Activated CD4-positive, alpha-beta T cell treated with anti-CD3 and anti-CD28 coated beads, Interleukin-2, amount 10 ng/mL, durations not matched to agents 7 days and 5 days (primary cell): ENCODE results near the gene TENM3. TPM values are rescaled to one million over a fixed set of nuclear protein-coding genes. Genes with fewer than 3 reads are reported as not detected.

Experiments
- CTCF ChIA-PET: fragments of 350-600 bp; sonication (Branson Sonifier 250); formaldehyde crosslinking; loops from one replicate; lab custom pipeline; 2021; ENCODE audit warnings: antibody characterized with exemption; lab: Charles Lee
- POLR2A ChIA-PET: fragments of 350-600 bp; sonication (Branson Sonifier 250); formaldehyde crosslinking; loops from one replicate; lab custom pipeline; 2021; ENCODE audit warnings: antibody characterized with exemption; lab: Charles Lee
- DNase-seq: peaks from one replicate; pipeline ENCODE4 v3.0.0-alpha.2; 2020
- H3K27ac Mint-ChIP-seq: one replicate; pipeline ENCODE4 v1.8.0; 2021; ENCODE audit warnings: mild to moderate bottlenecking, moderate library complexity, mixed read lengths
- H3K27me3 Mint-ChIP-seq: one replicate; pipeline ENCODE4 v1.8.0; 2021; ENCODE audit warnings: mixed read lengths
- H3K36me3 Mint-ChIP-seq: one replicate; pipeline ENCODE4 v1.8.0; 2021; ENCODE audit warnings: low read depth, mixed read lengths
- H3K4me1 Mint-ChIP-seq: one replicate; pipeline ENCODE4 v1.8.0; 2021; ENCODE audit warnings: mixed read lengths
- H3K4me3 Mint-ChIP-seq: one replicate; pipeline ENCODE4 v1.8.0; 2021; ENCODE audit warnings: mild to moderate bottlenecking, moderate library complexity, mixed read lengths
- H3K9me3 Mint-ChIP-seq: one replicate; pipeline ENCODE4 v1.8.0; 2021; ENCODE audit warnings: mixed read lengths
- total RNA-seq, 2 experiments: library from RNA; stranded (reverse); gene quantifications; one replicate each; pipeline ENCODE4 v1.2.3, GENCODE V29; 2021

Gene TENM3
- total RNA-seq, 2 experiments from 2014 or later = not detected

GRCh38 chr4:182553653-182554052, 310.5 kb downstream of the TENM3 start:
- no peaks in the 10 kb centered on the region for H3K9me3 Mint-ChIP-seq
- no peak overlapping the region for H3K27ac Mint-ChIP-seq
- no peaks in the 10 kb centered on the region for H3K27me3 Mint-ChIP-seq
- no peaks in the 10 kb centered on the region for H3K36me3 Mint-ChIP-seq
- H3K4me3 Mint-ChIP-seq = no peak overlapping the region
- CTCF ChIA-PET = interaction anchor here (0.6 kb wide), 1 partner anchor 44 kb away, joined by 4 read pairs; no protein-coding TSS in a partner anchor
- no peak for DNase-seq
- H3K4me1 Mint-ChIP-seq = no peaks in the 10 kb centered on the region
- POLR2A ChIA-PET = no interaction called here

DNA sequence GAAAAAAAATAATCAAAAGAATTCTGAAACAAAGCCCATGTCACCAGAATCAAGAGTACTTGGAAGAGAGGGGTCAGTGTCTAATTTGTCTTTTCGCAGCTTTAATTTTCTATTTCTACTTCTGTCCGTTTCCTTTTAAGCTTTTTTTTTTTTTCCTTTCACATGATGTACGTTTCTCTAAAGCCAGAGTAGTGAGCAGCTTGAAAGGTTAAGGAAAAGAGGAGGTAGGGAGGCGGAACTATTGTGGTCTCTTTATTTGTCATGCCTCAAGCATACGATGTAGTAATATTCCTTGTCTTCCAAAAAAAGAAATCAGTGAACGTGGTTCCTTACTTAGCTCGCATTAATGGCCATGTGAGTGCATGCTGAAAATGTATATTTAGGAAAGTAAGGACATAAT, 311.5 kb downstream of the TENM3 start:
- POLR2A ChIA-PET = no interaction called here
- Mint-ChIP-seq H3K4me3 (no peak overlapping the region), H3K27me3 (no peaks in the 10 kb centered on the region), H3K4me1 (no peaks in the 10 kb centered on the region), H3K27ac (no peak overlapping the region), H3K36me3 (no peaks in the 10 kb centered on the region), H3K9me3 (no peaks in the 10 kb centered on the region)
- DNase-seq = no peak
- CTCF ChIA-PET = no interaction called here

GRCh38 chr4:182555997-182556418, 312.8 kb downstream of the TENM3 start:
- CTCF ChIA-PET = interaction anchor here (0.6 kb wide), 1 partner anchor 132 kb away, joined by 3 read pairs; no protein-coding TSS in a partner anchor
- H3K36me3 Mint-ChIP-seq = no peaks in the 10 kb centered on the region
- no peaks in the 10 kb centered on the region for H3K27me3 Mint-ChIP-seq
- POLR2A ChIA-PET = no interaction called here
- no peaks in the 10 kb centered on the region for H3K9me3 Mint-ChIP-seq
- H3K4me3 Mint-ChIP-seq = no peak overlapping the region
- no peaks in the 10 kb centered on the region for H3K4me1 Mint-ChIP-seq
- DNase-seq = no peak
- H3K27ac Mint-ChIP-seq = no peak overlapping the region

DNA sequence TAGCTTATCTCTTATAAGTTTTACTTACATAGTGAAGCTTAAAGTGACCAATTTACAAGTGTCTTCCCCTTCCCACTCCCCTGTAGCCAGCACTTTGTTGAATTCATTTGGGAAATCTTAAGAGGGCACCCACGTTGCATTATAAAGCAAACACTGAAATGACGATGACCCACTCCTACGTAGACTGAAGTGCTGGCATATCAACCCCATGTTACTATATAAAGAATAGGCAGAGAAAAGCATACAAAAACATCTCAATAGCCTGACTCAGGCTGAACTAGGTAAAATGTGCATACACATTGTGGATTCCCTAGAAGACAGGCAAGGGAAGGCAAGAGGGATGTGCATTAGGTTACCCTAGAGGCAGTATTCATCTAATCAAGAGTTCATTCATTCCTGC, 313.4 kb downstream of the TENM3 start:
- ChIA-PET CTCF (interaction anchor here (0.6 kb wide), 1 partner anchor 131 kb away, joined by 3 read pairs; no protein-coding TSS in a partner anchor), POLR2A (no interaction called here)

GRCh38 chr4:182560358-182560757, 317.2 kb downstream of the TENM3 start:
- CTCF ChIA-PET = no interaction called here

More for the DNA sequence above, 313.4 kb downstream of the TENM3 start:
- Mint-ChIP-seq H3K4me3 (no peak overlapping the region), H3K9me3 (no peaks in the 10 kb centered on the region), H3K36me3 (no peaks in the 10 kb centered on the region), H3K4me1 (no peaks in the 10 kb centered on the region), H3K27ac (no peak overlapping the region), H3K27me3 (no peaks in the 10 kb centered on the region)
- no peak for DNase-seq

DNA sequence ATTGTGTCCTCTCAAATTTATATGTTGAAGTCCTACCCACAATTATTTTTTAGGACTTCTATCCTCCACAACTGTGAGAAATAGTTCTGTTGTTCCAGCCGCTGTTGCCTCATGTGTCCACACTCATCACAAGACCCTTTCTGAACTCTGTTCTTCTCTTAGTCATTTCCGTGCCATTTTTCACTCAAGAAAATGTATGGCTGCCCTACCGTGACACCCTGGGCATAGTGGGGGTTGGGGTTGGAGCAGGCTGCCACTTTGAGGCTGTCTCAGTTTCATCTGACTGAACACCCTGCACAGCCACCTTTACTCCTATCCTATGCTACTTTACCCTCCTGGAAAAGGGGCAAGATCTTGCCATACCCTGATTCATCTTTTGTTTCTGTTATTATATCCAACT, 319.1 kb downstream of the TENM3 start:
- Mint-ChIP-seq H3K27ac (no peak overlapping the region), H3K4me1 (no peaks in the 10 kb centered on the region), H3K9me3 (no peaks in the 10 kb centered on the region), H3K4me3 (no peak overlapping the region), H3K36me3 (no peaks in the 10 kb centered on the region), H3K27me3 (no peaks in the 10 kb centered on the region)
- DNase-seq = no peak
- ChIA-PET POLR2A (no interaction called here), CTCF (no interaction called here)

More at GRCh38 chr4:182560358-182560757, 317.2 kb downstream of the TENM3 start:
- H3K27ac Mint-ChIP-seq = no peak overlapping the region
- H3K27me3 Mint-ChIP-seq = no peaks in the 10 kb centered on the region
- H3K9me3 Mint-ChIP-seq = no peaks in the 10 kb centered on the region
- no peaks in the 10 kb centered on the region for H3K4me1 Mint-ChIP-seq
- POLR2A ChIA-PET = no interaction called here
- no peaks in the 10 kb centered on the region for H3K36me3 Mint-ChIP-seq
- DNase-seq = no peak
- H3K4me3 Mint-ChIP-seq = no peak overlapping the region

- H3K27ac Mint-ChIP-seq = no peak overlapping the region
- no peaks in the 10 kb centered on the region for H3K27me3 Mint-ChIP-seq
- no peaks in the 10 kb centered on the region for H3K4me1 Mint-ChIP-seq
- ChIA-PET CTCF (no interaction called here), POLR2A (no interaction called here)
- no peaks in the 10 kb centered on the region for H3K9me3 Mint-ChIP-seq
- no peak overlapping the region for H3K4me3 Mint-ChIP-seq
- H3K36me3 Mint-ChIP-seq = no peaks in the 10 kb centered on the region
- no peak for DNase-seq
Observed at GRCh38 chr4:182564724-182565369, 321.6 kb downstream of the TENM3 start.

GRCh38 chr4:182567119-182567518, 323.9 kb downstream of the TENM3 start:
- H3K4me3 Mint-ChIP-seq = no peak overlapping the region
- no peak for DNase-seq
- H3K4me1 Mint-ChIP-seq = no peaks in the 10 kb centered on the region
- POLR2A ChIA-PET = no interaction called here
- H3K9me3 Mint-ChIP-seq = no peaks in the 10 kb centered on the region
- CTCF ChIA-PET = interaction anchor here (0.6 kb wide), 1 partner anchor 1281 kb away, joined by 3 read pairs; no protein-coding TSS in a partner anchor
- H3K36me3 Mint-ChIP-seq = no peaks in the 10 kb centered on the region
- no peaks in the 10 kb centered on the region for H3K27me3 Mint-ChIP-seq
- H3K27ac Mint-ChIP-seq = no peak overlapping the region

- Mint-ChIP-seq H3K4me3 (no peak overlapping the region), H3K36me3 (no peaks in the 10 kb centered on the region), H3K9me3 (no peaks in the 10 kb centered on the region), H3K27ac (no peak overlapping the region), H3K4me1 (no peaks in the 10 kb centered on the region), H3K27me3 (no peaks in the 10 kb centered on the region)
- POLR2A ChIA-PET = no interaction called here
- CTCF ChIA-PET = no interaction called here
- DNase-seq = no peak
Observed at GRCh38 chr4:182569561-182569960, 326.4 kb downstream of the TENM3 start.

GRCh38 chr4:182574706-182575105, 331.5 kb downstream of the TENM3 start:
- Mint-ChIP-seq H3K9me3 (no peaks in the 10 kb centered on the region), H3K36me3 (no peaks in the 10 kb centered on the region), H3K4me1 (no peaks in the 10 kb centered on the region), H3K27me3 (no peaks in the 10 kb centered on the region), H3K4me3 (no peak overlapping the region), H3K27ac (no peak overlapping the region)
- DNase-seq = no peak
- ChIA-PET POLR2A (no interaction called here), CTCF (no interaction called here)

- Mint-ChIP-seq H3K27ac (no peak overlapping the region), H3K4me1 (no peaks in the 10 kb centered on the region), H3K36me3 (no peaks in the 10 kb centered on the region), H3K27me3 (no peaks in the 10 kb centered on the region), H3K9me3 (no peaks in the 10 kb centered on the region), H3K4me3 (no peak overlapping the region)
- ChIA-PET POLR2A (no interaction called here), CTCF (no interaction called here)
- no peak for DNase-seq
Observed at GRCh38 chr4:182575225-182575624, 332.0 kb downstream of the TENM3 start.

- Mint-ChIP-seq H3K27ac (no peak overlapping the region), H3K4me3 (no peak overlapping the region), H3K9me3 (no peaks in the 10 kb centered on the region), H3K27me3 (no peaks in the 10 kb centered on the region), H3K36me3 (no peaks in the 10 kb centered on the region), H3K4me1 (no peaks in the 10 kb centered on the region)
- POLR2A ChIA-PET = no interaction called here
- CTCF ChIA-PET = no interaction called here
- DNase-seq = no peak
Observed at GRCh38 chr4:182576601-182577289, 333.5 kb downstream of the TENM3 start.

GRCh38 chr4:182577411-182577810, 334.2 kb downstream of the TENM3 start:
- no peaks in the 10 kb centered on the region for H3K9me3 Mint-ChIP-seq
- no peaks in the 10 kb centered on the region for H3K27me3 Mint-ChIP-seq
- H3K4me1 Mint-ChIP-seq = no peaks in the 10 kb centered on the region
- ChIA-PET CTCF (no interaction called here), POLR2A (no interaction called here)
- no peak overlapping the region for H3K27ac Mint-ChIP-seq
- no peak for DNase-seq
- no peaks in the 10 kb centered on the region for H3K36me3 Mint-ChIP-seq
- no peak overlapping the region for H3K4me3 Mint-ChIP-seq
